ENCODE data around the gene TGFBI.

TGFBI gene

DNA sequence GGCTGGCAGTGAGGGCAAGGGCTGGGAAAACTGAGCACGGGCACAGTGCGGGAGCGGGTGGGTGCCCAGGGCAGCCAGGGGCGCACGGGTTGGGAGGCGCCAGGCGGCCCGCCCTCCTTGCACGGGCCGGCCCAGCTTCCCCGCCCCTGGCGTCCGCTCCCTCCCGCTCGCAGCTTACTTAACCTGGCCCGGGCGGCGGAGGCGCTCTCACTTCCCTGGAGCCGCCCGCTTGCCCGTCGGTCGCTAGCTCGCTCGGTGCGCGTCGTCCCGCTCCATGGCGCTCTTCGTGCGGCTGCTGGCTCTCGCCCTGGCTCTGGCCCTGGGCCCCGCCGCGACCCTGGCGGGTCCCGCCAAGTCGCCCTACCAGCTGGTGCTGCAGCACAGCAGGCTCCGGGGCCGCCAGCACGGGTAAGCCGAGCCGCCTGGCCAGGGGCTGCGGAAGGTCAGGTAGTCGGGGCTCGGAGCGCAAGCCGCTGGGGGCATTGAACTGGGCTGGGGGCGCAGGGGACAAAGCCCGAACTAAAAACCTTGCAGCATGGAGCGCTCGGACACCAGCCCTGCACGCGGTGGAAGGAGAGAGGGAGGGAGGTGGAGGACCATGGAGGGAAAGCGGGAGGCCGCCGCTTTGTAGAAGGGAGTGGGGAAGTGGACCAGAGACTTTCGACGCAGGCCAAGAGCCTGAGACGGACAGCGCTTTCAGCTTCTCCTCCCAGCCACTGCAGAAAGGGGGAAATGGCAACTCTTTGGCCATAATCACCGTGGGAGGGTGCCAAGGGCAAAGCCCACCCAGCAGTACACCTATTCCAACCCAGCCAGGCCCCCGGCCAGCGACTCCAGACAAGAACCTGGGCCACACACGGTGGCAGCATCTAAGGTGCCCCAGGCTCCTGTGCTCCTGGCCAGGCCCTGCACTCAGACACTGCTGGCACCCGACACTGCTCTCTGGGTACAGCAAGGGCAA lies at the start of gene TGFBI:
TSS of gene TGFBI (plus strand) at position 207 of the 961 bp plus-strand sequence. CDS start at position 275, 68 bp downstream.
- peak; percentile 79 for DNase-seq

DNA sequence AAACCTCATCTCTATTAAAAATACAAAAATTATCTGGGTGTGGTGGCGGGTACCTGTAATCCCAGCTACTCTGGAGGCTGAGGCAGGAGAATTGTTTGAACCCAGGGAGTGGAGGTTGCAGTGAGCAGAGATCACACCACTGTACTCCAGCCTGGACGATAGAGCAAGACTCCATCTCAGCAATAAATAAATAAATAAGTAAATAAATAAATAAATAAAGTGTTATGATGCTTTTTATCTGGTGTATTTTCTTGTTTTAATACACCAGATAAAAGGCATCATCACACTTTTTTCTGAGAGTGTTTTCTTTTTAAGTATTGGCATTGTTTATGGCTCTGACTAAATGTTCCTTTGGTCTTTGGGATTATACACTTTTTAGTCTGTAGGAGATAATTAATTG lies 49.8 kb upstream of the TGFBI start:
- DNase-seq = no peak

DNA sequence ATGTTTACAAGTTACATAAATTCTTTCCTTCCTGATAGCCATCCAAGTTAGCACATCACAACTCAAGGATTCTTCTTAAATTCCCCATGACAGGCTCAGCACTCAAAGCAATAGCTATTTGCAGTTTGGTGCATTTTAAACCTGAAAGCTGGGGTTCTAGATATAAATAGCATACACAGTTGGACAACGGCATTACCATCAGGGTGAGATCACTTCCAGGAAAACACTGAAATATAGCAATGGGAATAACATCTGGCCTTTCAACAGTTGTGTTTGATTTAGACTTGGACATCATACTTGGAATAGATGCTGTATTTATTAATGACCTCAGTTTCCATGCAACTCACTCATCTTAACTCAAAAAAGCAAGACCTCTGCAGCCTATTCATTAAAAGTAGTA lies 49.3 kb upstream of the TGFBI start:
- peak; percentile 69 for DNase-seq

DNA sequence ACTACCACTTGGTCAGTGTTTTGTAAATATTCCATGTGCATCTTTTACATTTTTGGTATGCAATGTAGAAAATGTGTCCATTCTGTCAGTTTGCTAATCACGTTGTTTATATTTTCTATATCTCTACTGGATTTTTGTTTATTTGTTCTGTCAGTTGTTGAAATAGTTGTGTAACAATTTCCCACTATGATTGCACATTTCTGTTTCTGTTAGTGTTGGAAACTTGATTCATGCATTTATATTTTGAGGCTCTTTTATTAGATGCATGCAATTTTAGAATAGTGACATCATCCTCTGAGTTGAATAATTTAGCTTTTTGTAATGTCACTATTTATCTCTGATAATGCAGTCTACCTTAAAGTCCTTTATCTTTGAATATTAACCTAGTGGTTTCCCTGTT lies 48.2 kb upstream of the TGFBI start:
- DNase-seq = no peak

DNA sequence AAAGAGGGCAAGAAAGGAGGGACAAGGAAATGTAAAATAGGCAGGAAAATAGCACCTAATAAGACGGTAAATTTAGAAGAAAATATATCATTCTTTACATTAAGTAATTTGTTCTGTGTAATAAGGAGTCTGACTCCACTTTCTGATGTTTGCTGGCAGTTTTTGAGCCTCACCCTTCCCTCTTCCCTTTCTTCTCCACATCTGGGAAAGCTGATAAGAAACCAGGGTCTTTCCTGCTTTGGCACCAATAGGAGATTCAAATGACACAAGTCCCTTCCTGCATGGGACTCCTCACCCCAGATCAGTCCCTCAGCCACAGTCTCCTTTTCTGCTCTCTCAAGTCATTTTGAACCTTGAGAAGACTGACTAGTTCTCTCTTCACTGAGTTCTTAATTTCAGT lies 42.8 kb upstream of the TGFBI start:
- DNase-seq = no peak

DNA sequence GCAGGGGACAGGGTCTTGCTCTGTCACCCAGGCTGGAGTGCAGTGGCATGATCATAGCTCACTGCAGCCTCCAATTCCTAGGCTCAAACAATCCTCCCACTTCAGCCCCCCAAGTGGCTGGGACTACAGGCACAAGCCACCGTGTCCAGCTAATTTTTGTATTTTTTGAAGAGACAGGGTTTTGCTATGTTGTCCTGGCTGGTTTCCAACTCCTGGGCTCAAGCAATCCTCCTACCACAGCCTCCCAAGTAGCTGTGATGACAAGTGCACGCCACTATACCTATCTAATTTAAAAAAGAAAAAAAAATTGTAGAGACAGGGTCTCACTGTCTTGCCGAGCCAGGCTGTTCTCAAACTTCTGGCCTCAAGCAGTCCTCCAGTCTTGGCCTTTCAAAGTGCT lies 42.4 kb upstream of the TGFBI start:
- DNase-seq = no peak

DNA sequence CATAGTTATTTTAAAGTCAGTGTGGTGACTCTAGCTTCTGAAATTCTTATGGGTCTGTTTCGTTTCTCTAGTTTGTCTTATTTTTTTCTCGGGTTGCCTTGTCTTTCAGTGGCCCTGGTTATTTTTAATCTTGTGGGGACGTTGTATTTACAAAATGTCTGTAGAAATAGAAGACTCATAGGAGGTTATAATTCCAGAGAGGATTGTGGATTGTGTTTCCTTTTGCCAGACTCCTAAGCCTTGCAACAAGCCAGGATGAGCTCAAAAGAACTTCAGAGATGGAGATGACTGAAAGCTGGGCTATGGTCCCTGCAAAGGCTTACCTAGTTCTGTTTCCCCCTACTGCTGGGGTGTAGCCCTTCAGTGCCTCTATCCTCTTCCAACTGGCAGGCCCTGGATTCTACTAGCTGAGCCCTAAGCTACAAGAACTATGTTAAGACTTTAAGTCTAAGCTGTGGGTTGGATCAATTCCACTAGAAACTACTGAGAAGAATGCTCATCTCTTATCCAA lies 41.8 kb upstream of the TGFBI start:
- no peak for DNase-seq

DNA sequence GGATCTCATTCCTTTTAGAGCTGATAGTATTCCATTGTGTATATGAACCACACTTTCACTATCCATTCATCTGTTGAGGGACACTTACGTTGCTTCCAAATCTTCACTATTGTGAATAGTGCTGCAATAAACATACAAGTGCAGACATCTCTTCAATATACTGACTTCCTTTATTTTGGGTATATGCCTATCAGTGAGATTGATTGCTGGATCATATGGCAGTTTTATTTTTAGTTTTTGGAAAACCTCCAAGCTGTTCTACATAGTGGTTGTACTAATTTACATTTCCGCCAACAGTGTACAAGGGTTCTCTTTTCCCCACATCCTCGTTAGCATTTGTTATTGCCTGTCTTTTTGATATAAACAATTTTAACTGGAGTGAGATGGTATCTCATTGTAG lies 40.2 kb upstream of the TGFBI start:
- no peak for DNase-seq

DNA sequence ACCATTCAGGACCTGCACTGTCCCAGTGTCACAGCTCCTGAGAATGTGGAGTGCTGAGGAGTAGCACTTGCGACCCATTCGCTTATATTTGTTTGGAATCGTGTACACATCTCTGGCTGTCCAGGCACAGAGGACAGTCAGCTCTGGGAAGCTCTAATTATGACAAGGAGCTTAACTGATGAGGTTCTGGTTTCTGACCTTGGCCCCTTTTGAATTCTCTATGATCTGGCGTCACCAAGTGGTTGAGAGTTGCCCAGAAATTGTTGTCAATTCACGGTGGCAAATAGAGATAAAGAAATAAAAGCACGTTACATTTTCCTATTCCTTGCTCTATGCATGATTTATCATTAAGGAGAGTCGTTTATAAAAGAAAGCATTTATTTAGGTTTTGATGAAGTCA lies 39.1 kb upstream of the TGFBI start:
- no peak for DNase-seq

DNA sequence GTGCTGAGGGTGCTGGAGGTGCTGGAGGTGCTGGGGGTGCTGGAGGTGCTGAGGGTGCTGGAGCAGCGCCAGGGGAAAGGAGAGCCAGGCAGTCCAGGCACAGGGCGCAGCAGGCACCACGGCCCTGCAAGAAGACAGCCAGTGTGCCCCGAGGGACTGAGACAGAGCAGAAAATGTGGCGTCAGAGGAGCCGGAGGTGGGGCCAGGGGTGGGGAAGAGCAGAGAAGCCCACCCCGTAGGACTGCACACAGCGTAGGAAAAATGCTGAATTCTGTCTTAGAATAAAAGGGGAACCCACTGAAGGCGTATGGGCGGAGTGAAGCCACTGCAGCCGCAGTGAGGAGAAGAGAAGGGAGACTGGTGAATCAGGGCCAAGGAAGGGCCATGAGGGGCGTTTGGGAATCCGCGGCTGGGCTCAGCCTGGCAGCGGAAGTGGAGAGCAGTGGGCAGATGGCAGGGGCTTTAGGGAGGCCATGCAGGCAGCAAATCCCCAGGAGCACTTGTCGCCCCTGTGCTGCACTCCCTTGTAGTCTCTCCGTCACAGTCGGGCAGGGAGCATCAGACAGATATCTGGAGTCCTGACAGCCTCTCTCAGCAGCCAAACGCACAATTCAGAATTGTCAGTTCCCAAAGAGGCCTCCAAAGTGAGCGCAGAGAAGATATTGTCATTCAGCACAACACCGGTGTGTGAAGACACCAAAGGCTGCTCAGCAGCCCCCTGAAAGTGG lies 38.1 kb upstream of the TGFBI start:
- DNase-seq = no peak

DNA sequence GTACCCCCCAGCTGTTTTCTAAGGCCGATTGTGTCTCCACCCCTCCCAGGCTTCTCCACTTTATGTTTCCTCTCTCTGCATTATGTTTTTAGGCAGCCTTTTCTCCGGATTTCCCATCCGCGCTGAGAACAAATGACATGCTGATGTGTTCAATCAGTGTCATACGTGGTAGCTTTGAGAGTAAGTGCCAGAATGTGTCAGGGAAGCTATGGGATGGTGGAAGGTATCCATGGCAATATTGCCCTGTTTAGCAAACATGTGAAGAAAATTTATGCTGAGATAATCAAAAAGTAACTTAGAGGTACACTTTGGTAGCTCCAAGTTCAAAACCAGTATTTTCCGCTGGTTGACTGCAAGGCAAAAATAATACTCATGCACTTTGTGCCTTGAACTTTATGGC lies 37.4 kb upstream of the TGFBI start:
- DNase-seq = no peak

DNA sequence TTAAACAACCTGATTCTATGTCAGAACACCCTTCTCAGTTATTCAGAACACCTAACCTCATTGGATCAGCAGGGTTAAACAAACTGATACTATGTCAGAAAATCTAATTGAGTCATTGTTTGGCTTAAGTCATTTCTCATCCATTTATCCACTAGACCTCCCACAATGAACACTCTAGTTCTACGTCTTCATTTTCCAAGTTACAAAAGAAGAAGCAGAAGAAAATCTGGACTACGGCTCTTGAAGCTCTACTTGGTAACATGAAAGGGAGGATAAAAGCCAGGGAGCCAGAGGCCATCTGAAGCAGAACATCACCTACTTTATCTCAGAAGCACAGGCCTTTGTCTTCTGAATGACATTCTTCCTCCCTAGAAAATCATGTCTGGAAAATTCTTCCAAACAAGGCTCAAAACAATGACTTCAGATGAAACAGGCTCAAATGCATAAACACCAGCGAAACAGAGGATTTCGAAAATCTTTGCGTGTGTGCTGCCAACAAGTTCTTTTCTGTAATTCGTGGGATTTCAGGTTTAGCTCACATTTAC lies 35.4 kb upstream of the TGFBI start:
- no peak for DNase-seq

DNA sequence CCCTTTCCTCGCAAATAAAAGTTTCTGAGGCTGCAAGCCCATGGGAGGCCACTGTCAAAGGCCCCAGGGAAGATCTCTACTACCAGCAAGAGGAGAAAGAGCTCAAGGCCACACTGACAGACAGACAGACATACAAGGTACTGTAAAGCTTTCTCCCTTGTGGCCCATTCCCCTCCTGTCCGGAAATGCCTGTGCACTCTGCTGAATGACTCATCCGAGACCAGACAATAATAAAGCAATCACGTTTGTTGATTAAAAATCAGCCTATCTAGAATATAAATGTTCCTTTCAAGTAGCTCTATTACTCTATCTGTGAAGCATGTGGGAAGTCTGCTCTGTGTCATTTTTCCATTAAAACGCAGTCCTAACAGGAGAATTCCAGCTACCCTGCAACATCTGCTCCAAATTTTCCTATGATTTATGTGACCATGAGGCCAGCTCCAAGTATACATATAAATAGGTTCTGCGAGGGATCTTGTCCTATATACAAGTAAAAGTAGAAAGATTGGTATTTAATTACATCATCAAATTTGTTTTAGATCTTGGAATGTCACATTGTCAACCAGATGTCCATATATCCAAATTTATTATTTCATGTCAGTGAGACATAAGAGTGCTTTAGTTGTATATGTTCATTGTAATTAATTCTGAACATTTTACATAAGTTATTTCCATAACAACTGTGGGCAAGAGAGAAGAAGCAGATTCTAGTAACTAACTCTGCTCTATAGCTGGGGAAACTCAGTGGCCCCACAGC lies 34.7 kb upstream of the TGFBI start:
- DNase-seq = peak; percentile 67

DNA sequence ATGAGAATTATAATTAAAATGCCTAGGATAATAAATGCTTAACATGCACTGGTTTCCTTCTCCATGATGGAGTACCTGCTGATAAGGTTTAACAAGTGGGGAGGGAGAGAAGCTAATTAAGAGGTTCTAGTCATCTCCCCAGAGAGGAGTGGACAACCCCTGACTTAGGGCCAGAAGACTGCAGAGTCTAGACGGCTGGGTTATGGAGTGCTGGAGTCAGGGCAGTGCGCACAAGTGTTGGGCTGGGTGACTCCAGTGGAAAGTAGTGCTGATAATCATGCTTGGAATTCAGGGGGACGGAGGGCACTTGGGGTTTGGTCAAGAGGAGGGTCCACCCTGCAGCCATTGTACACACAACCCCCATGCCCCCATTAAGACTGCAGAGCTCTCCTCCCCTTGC lies 32.8 kb upstream of the TGFBI start:
- no peak for DNase-seq

DNA sequence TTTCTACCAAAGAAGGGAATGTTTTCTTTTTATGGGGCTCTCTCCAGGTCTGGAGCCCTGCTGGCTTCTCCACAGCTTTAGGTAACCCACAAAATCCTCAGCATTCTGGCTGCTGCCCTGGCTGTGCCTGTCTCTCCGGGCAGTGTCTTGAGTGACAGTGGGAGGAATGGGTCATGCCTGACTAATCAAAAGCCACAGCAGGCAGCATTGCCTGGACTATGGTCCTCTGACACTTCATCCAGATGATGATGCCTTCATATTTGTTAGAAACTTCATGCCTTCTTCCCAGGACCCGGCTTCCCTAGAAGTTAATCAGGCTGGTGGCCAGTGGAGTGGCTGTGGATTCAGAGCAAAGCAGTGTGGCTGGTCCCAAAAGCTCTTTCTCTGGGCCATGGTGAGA lies 32.2 kb upstream of the TGFBI start:
- no peak for DNase-seq

DNA sequence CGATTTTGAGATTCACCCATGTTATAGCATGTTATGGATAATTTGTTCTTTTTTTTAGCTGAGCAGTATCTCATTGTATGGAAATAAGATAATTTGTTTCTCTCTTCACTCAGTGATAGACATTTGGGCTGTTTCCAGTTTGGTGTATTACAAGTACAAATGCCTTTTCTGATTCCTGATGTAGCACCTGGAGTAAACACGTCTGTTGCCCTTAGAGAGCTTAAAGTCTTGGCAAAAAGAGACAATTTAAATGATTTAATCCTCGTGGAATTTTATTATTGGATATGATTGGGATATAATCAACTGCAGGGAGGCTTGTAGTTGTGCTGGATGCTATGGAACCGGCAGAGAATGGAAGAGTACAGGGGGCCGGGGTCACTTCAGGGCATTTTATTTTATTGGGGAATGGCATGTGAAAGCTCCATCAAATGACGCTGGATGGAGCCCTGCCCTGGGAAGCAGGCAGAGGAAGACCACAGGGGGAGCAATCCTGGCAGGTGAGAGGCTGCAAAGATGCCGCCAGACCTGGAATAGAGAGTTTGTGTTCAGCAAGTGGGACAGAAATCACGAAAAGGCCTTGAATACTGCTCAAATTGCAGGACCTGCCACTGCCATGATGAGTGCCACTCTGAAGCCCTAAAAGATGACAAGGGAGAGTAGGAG lies 31.0 kb upstream of the TGFBI start:
- no peak for DNase-seq

DNA sequence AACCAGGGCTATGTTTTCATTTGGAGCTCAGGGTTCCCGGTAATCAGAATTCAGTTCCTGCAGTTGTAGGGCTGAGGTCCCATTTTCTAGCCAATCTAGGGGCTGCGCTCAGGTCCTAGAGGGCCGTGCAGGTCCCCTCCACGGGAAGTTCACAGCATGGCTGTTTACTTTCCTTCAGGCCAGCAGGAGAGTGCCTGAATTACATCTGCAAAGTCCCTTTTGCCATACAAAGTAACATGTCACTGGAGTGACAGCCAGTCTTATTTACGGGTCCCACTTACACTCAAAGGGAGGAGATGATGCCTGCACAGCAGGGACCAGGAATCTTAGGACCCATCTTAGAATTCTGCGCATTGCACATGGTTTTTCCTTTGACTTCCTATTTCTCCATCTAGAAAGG lies 29.9 kb upstream of the TGFBI start:
- no peak for DNase-seq

DNA sequence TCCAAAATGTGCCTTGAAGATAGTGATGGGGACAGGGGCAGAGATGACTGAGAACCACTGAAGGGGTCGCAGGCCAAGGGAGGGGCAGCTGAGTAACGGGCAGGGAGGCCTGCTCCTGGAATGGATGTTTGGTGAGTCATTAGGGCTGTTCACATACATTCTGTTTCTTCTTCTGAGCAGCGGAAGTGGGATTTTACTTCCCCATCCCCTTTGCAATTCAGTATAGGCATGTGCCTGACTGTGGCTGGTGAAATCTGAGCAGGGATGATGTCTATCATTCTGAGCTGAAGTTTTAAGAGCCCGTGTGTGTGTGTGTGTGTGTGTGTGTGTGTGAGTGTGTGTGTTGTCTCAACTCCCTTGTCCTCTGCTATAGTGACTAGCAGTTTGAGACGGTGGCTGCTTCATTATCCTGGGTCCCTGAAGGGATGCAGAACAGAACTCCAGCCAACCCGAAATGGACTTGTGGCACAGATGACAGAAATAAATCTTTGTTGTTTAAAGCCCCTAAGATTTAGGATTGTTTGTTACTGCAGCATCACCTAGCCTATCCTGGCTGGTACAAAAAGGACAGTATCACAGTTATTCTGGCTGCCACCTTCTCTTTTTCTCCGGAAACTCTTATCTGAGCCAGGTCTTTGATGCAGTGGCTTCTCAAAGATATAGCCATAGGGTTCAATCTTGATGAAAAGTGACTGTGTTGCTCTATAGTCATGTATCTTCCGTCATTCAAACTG lies 29.2 kb upstream of the TGFBI start:
- no peak for DNase-seq

DNA sequence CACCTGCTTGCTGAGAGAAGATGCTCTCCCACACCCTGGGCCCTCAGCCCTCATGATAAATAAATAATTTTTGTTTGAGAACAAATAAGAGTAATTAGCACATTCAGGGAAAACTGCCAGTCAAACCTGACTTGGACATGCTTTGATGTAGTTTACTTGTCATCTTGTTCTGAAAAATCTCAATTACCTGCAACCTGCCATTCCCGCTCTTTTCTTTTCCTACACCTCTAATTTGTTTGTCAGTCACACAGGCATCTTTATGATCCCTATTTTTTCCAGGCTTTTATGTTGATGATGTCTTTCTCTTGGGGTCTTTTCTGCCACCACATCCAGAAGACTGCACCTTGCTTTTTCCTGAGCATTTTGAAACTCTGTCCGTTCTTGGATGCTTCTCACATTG lies 28.6 kb upstream of the TGFBI start:
- no peak for DNase-seq

DNA sequence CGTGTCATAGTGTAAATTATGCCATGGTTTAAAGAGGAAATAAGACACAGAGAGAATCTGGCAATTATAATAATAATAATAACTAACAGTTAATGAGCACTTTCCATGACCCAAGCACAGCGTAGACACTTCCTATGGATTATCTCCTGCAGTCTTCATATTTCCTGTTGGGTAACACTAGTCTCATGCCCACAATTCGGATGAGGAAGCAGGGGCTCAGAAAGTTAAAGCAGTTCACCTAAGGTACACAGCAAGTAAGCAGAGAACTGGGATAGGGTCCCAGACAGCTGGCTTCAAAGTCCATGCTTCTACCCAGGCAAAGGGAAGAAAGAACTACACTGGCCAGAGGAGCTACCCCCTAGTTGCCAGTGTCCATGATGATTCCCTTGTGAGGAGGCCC lies 27.9 kb upstream of the TGFBI start:
- no peak for DNase-seq

DNA sequence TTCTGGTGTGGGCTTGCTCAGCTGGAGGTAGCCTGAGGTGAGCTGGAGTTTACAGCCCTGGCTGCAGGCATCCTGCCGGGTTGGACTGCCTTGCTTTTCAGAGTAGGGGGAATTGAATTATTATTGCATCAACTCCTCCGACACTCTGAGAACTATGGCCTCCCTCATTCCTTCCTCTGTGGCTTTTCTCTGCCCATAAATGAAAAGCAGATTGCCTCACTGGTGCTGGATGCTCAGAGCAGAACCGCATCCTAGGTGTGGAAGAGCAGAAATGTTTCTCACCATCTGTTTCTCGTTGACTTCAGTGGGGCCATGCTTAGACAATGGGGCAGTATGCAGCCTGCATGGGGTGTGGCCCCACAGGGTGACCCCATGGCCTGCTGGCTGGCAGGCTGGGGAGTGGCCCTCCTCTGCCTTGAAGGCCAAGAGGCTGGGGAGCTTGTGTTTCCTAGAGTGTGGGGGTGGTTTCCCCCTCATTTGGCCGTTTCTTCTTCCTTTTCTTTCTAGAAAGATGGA lies 27.3 kb upstream of the TGFBI start:
- DNase-seq = no peak
